HEK293T (cell line): ENCODE results near the gene FGFR3.

Source experiments
- CTCF ChIA-PET: fragments of 350-600 bp; formaldehyde crosslinking; extraction: SDS; loops from one replicate; lab custom pipeline; 2021; ENCODE audit warnings: antibody characterized with exemption, inconsistent platforms; lab: Yijun Ruan, JAX
- POLR2A ChIA-PET: fragments of 350-600 bp; formaldehyde crosslinking; extraction: SDS; loops from one replicate; lab custom pipeline; 2020; ENCODE audit warnings: antibody characterized with exemption, inconsistent platforms; lab: Yijun Ruan, JAX
- DNase-seq: peaks from one replicate; pipeline ENCODE4 v3.0.0; 2012; ENCODE audit warnings: mixed read lengths; ENCODE audit errors: extremely low spot score
- ARNT ChIP-seq: fragments of 450-650 bp; IDR thresholded peaks from 2 replicates; pipeline ENCODE4 v1.6.1; 2017; ENCODE audit warnings: mild to moderate bottlenecking
- BHLHE40 ChIP-seq: fragments of 450-650 bp; IDR thresholded peaks from 2 replicates; pipeline ENCODE4 v1.6.1; 2016; ENCODE audit warnings: mild to moderate bottlenecking, moderate library complexity, borderline replicate concordance
- CTBP1 ChIP-seq: fragments of 450-650 bp; IDR thresholded peaks from 2 replicates; pipeline ENCODE4 v1.6.1; 2016; ENCODE audit warnings: borderline replicate concordance
- ELF4 ChIP-seq: fragments of 450-650 bp; IDR thresholded peaks from 2 replicates; pipeline ENCODE4 v1.6.1; 2017; ENCODE audit warnings: antibody characterized with exemption
- FOXA1 ChIP-seq: fragments of 450-650 bp; IDR thresholded peaks from 2 replicates; pipeline ENCODE4 v1.6.1; 2016; ENCODE audit warnings: mild to moderate bottlenecking
- FOXK2 ChIP-seq: fragments of 450-650 bp; IDR thresholded peaks from 2 replicates; pipeline ENCODE4 v1.6.1; 2016; ENCODE audit warnings: mild to moderate bottlenecking
- FOXM1 ChIP-seq: fragments of 450-650 bp; IDR thresholded peaks from 2 replicates; pipeline ENCODE4 v1.6.1; 2017; ENCODE audit warnings: mild to moderate bottlenecking, borderline replicate concordance
- HDGF ChIP-seq: fragments of 450-650 bp; IDR thresholded peaks from 2 replicates; pipeline ENCODE4 v1.6.1; 2017; ENCODE audit warnings: antibody characterized with exemption, borderline replicate concordance
- L3MBTL2 ChIP-seq: fragments of 450-650 bp; conservative IDR thresholded peaks from 2 replicates; pipeline ENCODE4 v1.6.1; 2016; ENCODE audit warnings: mild to moderate bottlenecking
- LEF1 ChIP-seq: fragments of 450-650 bp; IDR thresholded peaks from 2 replicates; pipeline ENCODE4 v1.6.1; 2017; ENCODE audit warnings: mild to moderate bottlenecking, borderline replicate concordance
- NFRKB ChIP-seq: fragments of 450-650 bp; IDR thresholded peaks from 2 replicates; pipeline ENCODE4 v1.6.1; 2016; ENCODE audit warnings: mild to moderate bottlenecking, moderate library complexity
- SP1 ChIP-seq: fragments of 450-650 bp; IDR thresholded peaks from 2 replicates; pipeline ENCODE4 v1.6.1; 2017
- SUZ12 ChIP-seq: fragments of 450-650 bp; IDR thresholded peaks from 2 replicates; pipeline ENCODE4 v1.6.1; 2016; ENCODE audit warnings: mild to moderate bottlenecking
- TARDBP ChIP-seq: fragments of 450-650 bp; IDR thresholded peaks from 2 replicates; pipeline ENCODE4 v1.6.1; 2016
- ZNF384 ChIP-seq: fragments of 450-650 bp; IDR thresholded peaks from 2 replicates; pipeline ENCODE4 v1.6.1; 2016
- TF ChIP-seq, protein P1 (sequence below): fragments of 450-650 bp; IDR thresholded peaks from 2 replicates; pipeline ENCODE4 v1.6.1; 2016

The FGFR3 gene

DNA sequence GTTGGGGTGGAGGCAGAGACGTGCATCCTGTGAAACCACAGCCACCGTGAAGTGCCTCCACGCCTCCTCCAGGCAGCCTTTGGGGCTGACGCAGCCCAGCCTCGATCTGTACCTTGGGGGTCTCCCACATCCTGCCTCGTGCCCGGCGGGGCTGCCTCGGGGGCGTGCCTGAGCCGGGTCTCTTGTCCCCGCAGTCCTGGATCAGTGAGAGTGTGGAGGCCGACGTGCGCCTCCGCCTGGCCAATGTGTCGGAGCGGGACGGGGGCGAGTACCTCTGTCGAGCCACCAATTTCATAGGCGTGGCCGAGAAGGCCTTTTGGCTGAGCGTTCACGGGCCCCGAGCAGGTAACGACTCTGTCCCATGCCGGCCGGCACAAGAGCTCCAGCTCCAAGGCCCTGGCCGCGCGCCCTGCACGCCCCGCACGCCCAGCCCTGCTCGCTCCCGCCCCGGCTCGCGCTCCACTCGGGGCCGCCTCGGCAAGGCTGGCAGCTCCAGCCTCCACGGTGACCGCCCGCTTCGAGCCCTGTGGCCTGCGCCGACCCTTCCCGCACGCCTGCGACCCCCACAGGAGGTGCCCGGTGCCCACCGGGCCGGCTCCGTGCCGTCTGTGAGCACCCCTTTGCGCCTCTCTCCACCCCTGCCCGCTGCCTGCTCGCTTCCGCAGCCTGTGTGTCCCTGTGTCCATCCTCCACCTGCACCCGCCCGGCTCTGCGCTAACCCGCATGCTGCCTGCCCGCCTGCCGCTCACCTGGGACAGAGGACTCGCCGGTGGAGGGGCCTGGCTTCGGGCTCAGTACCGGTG, 9.8 kb downstream of the FGFR3 start:
- POLR2A ChIA-PET = no interaction called here
- CTCF ChIA-PET = no interaction called here
- no peak for DNase-seq
- no peak for TF ChIP-seq FOXA1
- TF ChIP-seq FOXM1 = no peak
- no peak for TF ChIP-seq SUZ12
- TF ChIP-seq L3MBTL2 = no peak
- TF ChIP-seq TARDBP = no peak
- no peak for TF ChIP-seq ZNF384
- no peak for TF ChIP-seq NFRKB
- TF ChIP-seq FOXK2 = no peak
- TF ChIP-seq, protein P1, sequence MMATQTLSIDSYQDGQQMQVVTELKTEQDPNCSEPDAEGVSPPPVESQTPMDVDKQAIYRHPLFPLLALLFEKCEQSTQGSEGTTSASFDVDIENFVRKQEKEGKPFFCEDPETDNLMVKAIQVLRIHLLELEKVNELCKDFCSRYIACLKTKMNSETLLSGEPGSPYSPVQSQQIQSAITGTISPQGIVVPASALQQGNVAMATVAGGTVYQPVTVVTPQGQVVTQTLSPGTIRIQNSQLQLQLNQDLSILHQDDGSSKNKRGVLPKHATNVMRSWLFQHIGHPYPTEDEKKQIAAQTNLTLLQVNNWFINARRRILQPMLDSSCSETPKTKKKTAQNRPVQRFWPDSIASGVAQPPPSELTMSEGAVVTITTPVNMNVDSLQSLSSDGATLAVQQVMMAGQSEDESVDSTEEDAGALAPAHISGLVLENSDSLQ = no peak
- no peak for TF ChIP-seq CTBP1
- no peak for TF ChIP-seq LEF1
- TF ChIP-seq HDGF = no peak

DNA sequence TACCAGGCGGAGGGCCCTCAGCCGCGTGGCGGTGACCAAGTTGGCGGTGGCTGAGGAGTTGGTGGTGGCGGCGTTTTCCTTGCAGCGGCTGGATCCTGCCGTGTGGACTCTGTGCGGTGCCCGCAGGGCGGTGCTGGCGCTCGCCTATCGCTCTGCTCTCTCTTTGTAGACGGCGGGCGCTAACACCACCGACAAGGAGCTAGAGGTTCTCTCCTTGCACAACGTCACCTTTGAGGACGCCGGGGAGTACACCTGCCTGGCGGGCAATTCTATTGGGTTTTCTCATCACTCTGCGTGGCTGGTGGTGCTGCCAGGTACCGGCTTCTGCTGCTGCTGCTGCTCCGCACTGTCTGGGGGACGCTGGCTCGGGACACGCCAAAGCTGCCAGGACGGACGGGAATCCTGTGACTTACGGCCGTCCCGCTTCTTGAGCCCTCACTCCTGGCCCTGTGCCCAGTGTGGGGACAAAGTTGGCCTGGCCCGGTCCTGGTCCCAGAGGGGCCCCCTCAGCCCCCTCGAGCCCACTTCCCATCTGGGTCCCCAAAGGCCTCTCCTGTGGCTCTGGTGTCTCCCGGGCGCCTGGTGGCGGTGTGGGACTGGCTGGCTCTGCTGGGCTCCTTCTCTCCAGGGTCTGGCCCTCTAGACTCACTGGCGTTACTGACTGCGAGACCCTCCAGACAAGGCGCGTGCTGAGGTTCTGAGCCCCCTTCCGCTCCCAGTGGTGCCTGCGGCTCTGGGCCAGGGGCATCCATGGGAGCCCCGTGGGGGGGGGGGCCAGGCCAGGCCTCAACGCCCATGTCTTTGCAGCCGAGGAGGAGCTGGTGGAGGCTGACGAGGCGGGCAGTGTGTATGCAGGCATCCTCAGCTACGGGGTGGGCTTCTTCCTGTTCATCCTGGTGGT, 10.7 kb downstream of the FGFR3 start:
- POLR2A ChIA-PET = no interaction called here
- no peak for TF ChIP-seq HDGF
- no peak for TF ChIP-seq BHLHE40
- TF ChIP-seq ARNT = no peak
- TF ChIP-seq LEF1 = no peak
- no peak for TF ChIP-seq FOXA1
- TF ChIP-seq TARDBP = no peak
- TF ChIP-seq FOXM1 = no peak
- no peak for TF ChIP-seq FOXK2
- TF ChIP-seq L3MBTL2 = no peak
- no peak for TF ChIP-seq CTBP1
- no peak for TF ChIP-seq NFRKB
- TF ChIP-seq SUZ12 = no peak
- TF ChIP-seq, protein P1 = no peak
- no peak for TF ChIP-seq SP1
- DNase-seq = no peak
- CTCF ChIA-PET = no interaction called here

DNA sequence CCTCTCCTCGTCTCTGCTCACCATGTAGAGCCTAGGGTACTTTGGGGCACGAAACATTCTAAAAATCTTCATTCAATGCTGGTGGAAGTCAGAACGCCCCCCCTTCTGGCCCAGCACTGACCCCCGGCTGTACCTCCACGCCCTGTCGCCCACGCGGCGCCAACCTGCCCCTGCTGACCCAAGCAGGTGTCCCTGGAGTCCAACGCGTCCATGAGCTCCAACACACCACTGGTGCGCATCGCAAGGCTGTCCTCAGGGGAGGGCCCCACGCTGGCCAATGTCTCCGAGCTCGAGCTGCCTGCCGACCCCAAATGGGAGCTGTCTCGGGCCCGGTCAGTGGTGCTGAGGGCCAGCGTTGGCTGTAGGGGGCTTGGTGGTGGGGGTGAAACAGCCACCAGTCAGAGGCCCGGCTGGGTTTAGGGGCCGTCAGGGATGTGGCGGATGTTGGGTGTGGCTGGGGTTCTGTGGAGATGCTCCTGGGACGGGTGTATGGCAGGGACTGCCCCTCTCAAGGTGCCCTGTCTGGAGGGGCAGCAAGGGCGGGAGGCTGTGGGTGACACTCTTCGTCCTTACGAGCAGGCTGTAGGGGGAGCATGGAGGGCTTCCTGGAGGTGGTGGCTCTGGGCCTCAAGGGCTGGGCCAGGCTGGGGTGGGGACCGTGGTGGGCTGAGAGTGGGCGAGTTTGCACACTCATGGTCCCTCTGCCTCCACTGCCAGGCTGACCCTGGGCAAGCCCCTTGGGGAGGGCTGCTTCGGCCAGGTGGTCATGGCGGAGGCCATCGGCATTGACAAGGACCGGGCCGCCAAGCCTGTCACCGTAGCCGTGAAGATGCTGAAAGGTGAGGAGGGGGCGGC, 11.8 kb downstream of the FGFR3 start:
- TF ChIP-seq LEF1 = no peak
- TF ChIP-seq BHLHE40 = no peak
- no peak for TF ChIP-seq ARNT
- no peak for TF ChIP-seq HDGF
- TF ChIP-seq SUZ12 = no peak
- no peak for TF ChIP-seq CTBP1
- TF ChIP-seq TARDBP = no peak
- TF ChIP-seq FOXM1 = no peak
- TF ChIP-seq, protein P1 = no peak
- TF ChIP-seq SP1 = no peak
- no peak for TF ChIP-seq FOXA1
- TF ChIP-seq ELF4 = no peak
- TF ChIP-seq NFRKB = no peak
- no peak for TF ChIP-seq FOXK2
- no peak for TF ChIP-seq L3MBTL2
- ChIA-PET POLR2A (no interaction called here), CTCF (interaction anchor here (1.1 kb wide), 1 partner anchor 60 kb away, joined by 4 read pairs; no protein-coding TSS in a partner anchor)
- DNase-seq = no peak

DNA sequence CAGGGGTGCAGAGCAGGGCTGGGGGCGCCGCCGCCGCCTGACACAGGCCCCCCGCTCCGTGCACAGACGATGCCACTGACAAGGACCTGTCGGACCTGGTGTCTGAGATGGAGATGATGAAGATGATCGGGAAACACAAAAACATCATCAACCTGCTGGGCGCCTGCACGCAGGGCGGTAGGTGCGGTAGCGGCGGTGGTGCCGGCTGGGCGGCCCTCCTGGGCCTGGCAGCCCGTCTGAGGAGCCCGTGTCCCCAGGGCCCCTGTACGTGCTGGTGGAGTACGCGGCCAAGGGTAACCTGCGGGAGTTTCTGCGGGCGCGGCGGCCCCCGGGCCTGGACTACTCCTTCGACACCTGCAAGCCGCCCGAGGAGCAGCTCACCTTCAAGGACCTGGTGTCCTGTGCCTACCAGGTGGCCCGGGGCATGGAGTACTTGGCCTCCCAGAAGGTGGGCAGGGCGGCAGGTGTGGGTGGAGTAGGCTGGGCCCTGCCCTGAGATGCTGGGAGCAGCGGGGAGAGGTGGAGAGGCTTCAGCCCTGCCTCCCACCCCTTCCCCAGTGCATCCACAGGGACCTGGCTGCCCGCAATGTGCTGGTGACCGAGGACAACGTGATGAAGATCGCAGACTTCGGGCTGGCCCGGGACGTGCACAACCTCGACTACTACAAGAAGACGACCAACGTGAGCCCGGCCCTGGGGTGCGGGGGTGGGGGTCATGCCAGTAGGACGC, 12.6 kb downstream of the FGFR3 start:
- ChIA-PET POLR2A (no interaction called here), CTCF (interaction anchor here (1.1 kb wide), 1 partner anchor 61 kb away, joined by 4 read pairs; no protein-coding TSS in a partner anchor)
- TF ChIP-seq CTBP1 (no peak), TARDBP (no peak), LEF1 (no peak), ARNT (no peak), SP1 (no peak), FOXK2 (no peak)
- TF ChIP-seq, protein P1 = no peak
- DNase-seq = no peak

DNA sequence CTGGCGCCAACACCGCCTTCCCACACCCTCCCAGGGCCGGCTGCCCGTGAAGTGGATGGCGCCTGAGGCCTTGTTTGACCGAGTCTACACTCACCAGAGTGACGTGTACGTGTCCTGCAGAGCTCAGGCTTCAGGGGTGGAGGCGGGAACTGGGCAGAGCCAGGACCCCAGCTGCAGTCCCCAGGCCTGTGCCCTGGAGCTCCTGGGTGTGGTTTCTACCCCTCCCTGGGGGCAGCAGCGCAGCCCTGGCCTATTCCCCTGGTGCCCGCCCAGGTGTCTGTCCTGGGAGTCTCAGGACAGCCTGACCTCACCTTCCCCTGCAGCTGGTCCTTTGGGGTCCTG, 13.1 kb downstream of the FGFR3 start:
- CTCF ChIA-PET = interaction anchor here (1.1 kb wide), 1 partner anchor 61 kb away, joined by 4 read pairs; no protein-coding TSS in a partner anchor
- DNase-seq = no peak
- POLR2A ChIA-PET = no interaction called here
- no peak for TF ChIP-seq LEF1
- no peak for TF ChIP-seq NFRKB
- no peak for TF ChIP-seq CTBP1
- no peak for TF ChIP-seq TARDBP
- TF ChIP-seq ELF4 = no peak
- no peak for TF ChIP-seq HDGF
- TF ChIP-seq FOXM1 = no peak
- TF ChIP-seq SUZ12 = no peak
- TF ChIP-seq L3MBTL2 = no peak
- TF ChIP-seq BHLHE40 = no peak
- TF ChIP-seq FOXA1 = no peak
- no peak for TF ChIP-seq ZNF384
- no peak for TF ChIP-seq ARNT
- TF ChIP-seq, protein P1 = no peak
- no peak for TF ChIP-seq FOXK2
- no peak for TF ChIP-seq SP1
